ENCODE results near the gene TMCO4. TPM values are rescaled to one million over a fixed set of nuclear protein-coding genes. Genes with fewer than 3 reads are reported as not detected.

Gene TMCO4
- total and polyA plus RNA-seq, 9 donors, result 1.7 to 3.7 (median 2.0) TPM

GRCh38 chr1:19662313-19662712 lies 137.4 kb downstream of the TMCO4 start:
- DNase-seq, result no peak
- Histone ChIP-seq H3K9me3 (replicated peaks; ENCODE audit: control insufficient read depth, low read depth, low read length) (no peaks in the 10 kb centered on the region), H3K27ac (ENCODE audit: low read length) (no peak overlapping the region), H3K36me3 (ENCODE audit: control insufficient read depth, insufficient read depth, low read length) (no peaks in the 10 kb centered on the region), H3K4me1 (ENCODE audit: control insufficient read depth, insufficient read depth, low read length) (peaks cover 8% of the 10 kb centered on the region), H3K27me3 (ENCODE audit: control insufficient read depth, insufficient read depth, low read length) (peaks cover 47% of the 10 kb centered on the region), H3K4me3 (ENCODE audit: low read length) (no peak overlapping the region)
- 18% methylated on average over 2 of the region's 3 CpGs for WGBS (ENCODE audit: insufficient coverage)

- H3K27ac ChIP-seq (ENCODE audit: low read length), result no peak overlapping the region
- peak; percentile 66 for DNase-seq
- peaks cover 8% of the 10 kb centered on the region for H3K4me1 ChIP-seq (ENCODE audit: control insufficient read depth, insufficient read depth, low read length)
- H3K4me3 ChIP-seq (ENCODE audit: low read length), result no peak overlapping the region
- peaks cover 41% of the 10 kb centered on the region for H3K27me3 ChIP-seq (ENCODE audit: control insufficient read depth, insufficient read depth, low read length)
- no peaks in the 10 kb centered on the region for H3K9me3 ChIP-seq (replicated peaks; ENCODE audit: control insufficient read depth, low read depth, low read length)
- WGBS (ENCODE audit: insufficient coverage), result 20% methylated on average over 1 of the region's 9 CpGs
- no peaks in the 10 kb centered on the region for H3K36me3 ChIP-seq (ENCODE audit: control insufficient read depth, insufficient read depth, low read length)
Observed at GRCh38 chr1:19661721-19662228, 137.9 kb downstream of the TMCO4 start.

- no peak for DNase-seq
- Histone ChIP-seq H3K36me3 (ENCODE audit: control insufficient read depth, insufficient read depth, low read length) (no peaks in the 10 kb centered on the region), H3K9me3 (replicated peaks; ENCODE audit: control insufficient read depth, low read depth, low read length) (no peaks in the 10 kb centered on the region), H3K27ac (ENCODE audit: low read length) (no peak overlapping the region), H3K4me3 (ENCODE audit: low read length) (no peak overlapping the region), H3K27me3 (ENCODE audit: control insufficient read depth, insufficient read depth, low read length) (peaks cover 11% of the 10 kb centered on the region), H3K4me1 (ENCODE audit: control insufficient read depth, insufficient read depth, low read length) (peaks cover 6% of the 10 kb centered on the region)
- 87% methylated on average over 12 of the region's 13 CpGs for whole genome bisulfite sequencing (ENCODE audit: insufficient coverage)
Observed at GRCh38 chr1:19658186-19658585, 141.5 kb downstream of the TMCO4 start.

- DNase-seq, result no peak
- Histone ChIP-seq H3K4me3 (ENCODE audit: low read length) (no peak overlapping the region), H3K27ac (ENCODE audit: low read length) (no peak overlapping the region), H3K27me3 (ENCODE audit: control insufficient read depth, insufficient read depth, low read length) (peaks cover 6% of the 10 kb centered on the region), H3K4me1 (ENCODE audit: control insufficient read depth, insufficient read depth, low read length) (peaks cover 6% of the 10 kb centered on the region), H3K9me3 (replicated peaks; ENCODE audit: control insufficient read depth, low read depth, low read length) (no peaks in the 10 kb centered on the region), H3K36me3 (ENCODE audit: control insufficient read depth, insufficient read depth, low read length) (no peaks in the 10 kb centered on the region)
- 78% methylated on average over 7 of the region's 10 CpGs for WGBS (ENCODE audit: insufficient coverage)
Observed at GRCh38 chr1:19657511-19657910, 142.2 kb downstream of the TMCO4 start.

GRCh38 chr1:19656780-19657466 lies 142.8 kb downstream of the TMCO4 start:
- no peak for DNase-seq
- no peaks in the 10 kb centered on the region for H3K36me3 ChIP-seq (ENCODE audit: control insufficient read depth, insufficient read depth, low read length)
- WGBS (ENCODE audit: insufficient coverage), result 73% methylated on average over 5 of the region's 15 CpGs
- no peak overlapping the region for H3K27ac ChIP-seq (ENCODE audit: low read length)
- no peak overlapping the region for H3K4me3 ChIP-seq (ENCODE audit: low read length)
- H3K9me3 ChIP-seq (replicated peaks; ENCODE audit: control insufficient read depth, low read depth, low read length), result no peaks in the 10 kb centered on the region
- H3K27me3 ChIP-seq (ENCODE audit: control insufficient read depth, insufficient read depth, low read length), result peaks cover 6% of the 10 kb centered on the region
- peaks cover 9% of the 10 kb centered on the region for H3K4me1 ChIP-seq (ENCODE audit: control insufficient read depth, insufficient read depth, low read length)

- Histone ChIP-seq H3K27me3 (ENCODE audit: control insufficient read depth, insufficient read depth, low read length) (peaks cover 6% of the 10 kb centered on the region), H3K36me3 (ENCODE audit: control insufficient read depth, insufficient read depth, low read length) (no peaks in the 10 kb centered on the region), H3K4me3 (ENCODE audit: low read length) (no peak overlapping the region), H3K4me1 (ENCODE audit: control insufficient read depth, insufficient read depth, low read length) (peaks cover 9% of the 10 kb centered on the region), H3K27ac (ENCODE audit: low read length) (no peak overlapping the region), H3K9me3 (replicated peaks; ENCODE audit: control insufficient read depth, low read depth, low read length) (no peaks in the 10 kb centered on the region)
- no peak for DNase-seq
- 91% methylated on average over 5 of the region's 9 CpGs for WGBS (ENCODE audit: insufficient coverage)
Observed at GRCh38 chr1:19656134-19656779, 143.5 kb downstream of the TMCO4 start.

GRCh38 chr1:19655718-19656080 lies 144.0 kb downstream of the TMCO4 start:
- no peak overlapping the region for H3K4me3 ChIP-seq (ENCODE audit: low read length)
- no peaks in the 10 kb centered on the region for H3K36me3 ChIP-seq (ENCODE audit: control insufficient read depth, insufficient read depth, low read length)
- peaks cover 4% of the 10 kb centered on the region for H3K27me3 ChIP-seq (ENCODE audit: control insufficient read depth, insufficient read depth, low read length)
- DNase-seq, result no peak
- no peaks in the 10 kb centered on the region for H3K9me3 ChIP-seq (replicated peaks; ENCODE audit: control insufficient read depth, low read depth, low read length)
- peaks cover 13% of the 10 kb centered on the region for H3K4me1 ChIP-seq (ENCODE audit: control insufficient read depth, insufficient read depth, low read length)
- 88% methylated on average over 8 of the region's 8 CpGs for WGBS (ENCODE audit: insufficient coverage)
- H3K27ac ChIP-seq (ENCODE audit: low read length), result no peak overlapping the region

- 77% methylated on average over 8 of the region's 15 CpGs for WGBS (ENCODE audit: insufficient coverage)
- H3K9me3 ChIP-seq (replicated peaks; ENCODE audit: control insufficient read depth, low read depth, low read length), result no peaks in the 10 kb centered on the region
- no peak overlapping the region for H3K27ac ChIP-seq (ENCODE audit: low read length)
- no peak overlapping the region for H3K4me3 ChIP-seq (ENCODE audit: low read length)
- no peaks in the 10 kb centered on the region for H3K27me3 ChIP-seq (ENCODE audit: control insufficient read depth, insufficient read depth, low read length)
- no peak for DNase-seq
- peaks cover 18% of the 10 kb centered on the region for H3K4me1 ChIP-seq (ENCODE audit: control insufficient read depth, insufficient read depth, low read length)
- H3K36me3 ChIP-seq (ENCODE audit: control insufficient read depth, insufficient read depth, low read length), result no peaks in the 10 kb centered on the region
Observed at GRCh38 chr1:19654886-19655717, 144.6 kb downstream of the TMCO4 start.

- WGBS (ENCODE audit: insufficient coverage), result 60% methylated on average over 1 of the region's 5 CpGs
- no peak overlapping the region for H3K4me3 ChIP-seq (ENCODE audit: low read length)
- no peaks in the 10 kb centered on the region for H3K36me3 ChIP-seq (ENCODE audit: control insufficient read depth, insufficient read depth, low read length)
- no peaks in the 10 kb centered on the region for H3K9me3 ChIP-seq (replicated peaks; ENCODE audit: control insufficient read depth, low read depth, low read length)
- H3K4me1 ChIP-seq (ENCODE audit: control insufficient read depth, insufficient read depth, low read length), result peaks cover 16% of the 10 kb centered on the region
- H3K27ac ChIP-seq (ENCODE audit: low read length), result no peak overlapping the region
- no peak for DNase-seq
- H3K27me3 ChIP-seq (ENCODE audit: control insufficient read depth, insufficient read depth, low read length), result no peaks in the 10 kb centered on the region
Observed at GRCh38 chr1:19654386-19654785, 145.3 kb downstream of the TMCO4 start.

GRCh38 chr1:19651141-19651737 lies 148.5 kb downstream of the TMCO4 start:
- H3K4me3 ChIP-seq (ENCODE audit: low read length), result no peak overlapping the region
- DNase-seq, result peak; percentile 72
- 28% methylated on average over 5 of the region's 11 CpGs for WGBS (ENCODE audit: insufficient coverage)
- peaks cover 2% of the 10 kb centered on the region for H3K27me3 ChIP-seq (ENCODE audit: control insufficient read depth, insufficient read depth, low read length)
- no peaks in the 10 kb centered on the region for H3K9me3 ChIP-seq (replicated peaks; ENCODE audit: control insufficient read depth, low read depth, low read length)
- H3K4me1 ChIP-seq (ENCODE audit: control insufficient read depth, insufficient read depth, low read length), result peaks cover 18% of the 10 kb centered on the region
- no peak overlapping the region for H3K27ac ChIP-seq (ENCODE audit: low read length)
- H3K36me3 ChIP-seq (ENCODE audit: control insufficient read depth, insufficient read depth, low read length), result no peaks in the 10 kb centered on the region

Data from muscle of leg (tissue), 11 donors.